Caco-2 (cell line): ENCODE measurements around the gene SLC29A4. TPM values are rescaled to one million over a fixed set of nuclear protein-coding genes. Genes with fewer than 3 reads are reported as not detected.

Source experiments
- BruUV-seq: library from RNA; stranded (reverse); fragments of 400-500 nt; replicated peaks from 2 replicates; lab custom pipeline; 2021; lab: Mats Ljungman, UMichigan
- CTCF ChIA-PET: fragments of 300-600 bp; sonication (Branson Sonifier 250); formaldehyde crosslinking; loops from one replicate; lab custom pipeline; 2022; ENCODE audit warnings: antibody characterized with exemption; lab: Charles Lee
- POLR2A ChIA-PET: fragments of 300-600 bp; sonication (Branson Sonifier 250); formaldehyde crosslinking; loops from one replicate; lab custom pipeline; 2022; ENCODE audit warnings: antibody characterized with exemption; lab: Charles Lee
- DNase-seq, 2 experiments: peaks; one replicate each; pipeline versions ENCODE4 v3.0.0 to v3.0.0-alpha.2; 2020 to 2022
- H3K27me3 ChIP-seq: replicated peaks from 2 replicates; pipeline ENCODE4 v1.6.0; 2011; ENCODE audit warnings: low read length; ENCODE audit not compliant: control insufficient read depth, insufficient read depth
- H3K36me3 ChIP-seq: 2 replicates; pipeline ENCODE4 v1.5.1; 2011; ENCODE audit warnings: low read length; ENCODE audit not compliant: control insufficient read depth, insufficient read depth
- H3K4me1 ChIP-seq: fragments of 250-450 bp; sonication (Bioruptor Pico); 2 replicates; pipeline ENCODE4 v1.5.1; 2020; ENCODE audit warnings: mild to moderate bottlenecking
- H3K4me3 ChIP-seq: 2 replicates; pipeline ENCODE4 v1.5.1; 2011; ENCODE audit warnings: low read depth, mild to moderate bottlenecking, control low read depth, low read length
- H3K9me3 ChIP-seq: fragments of 250-450 bp; sonication (Bioruptor Pico); 2 replicates; pipeline ENCODE4 v1.5.1; 2020; ENCODE audit warnings: mild to moderate bottlenecking, moderate library complexity
- H3K27ac Mint-ChIP-seq: one replicate; pipeline ENCODE4 v1.8.0; 2022; ENCODE audit warnings: mixed read lengths; ENCODE audit not compliant: unreplicated experiment
- H3K27me3 Mint-ChIP-seq: one replicate; pipeline ENCODE4 v1.8.0; 2022; ENCODE audit warnings: mixed read lengths; ENCODE audit not compliant: insufficient read depth, unreplicated experiment
- H3K36me3 Mint-ChIP-seq: one replicate; pipeline ENCODE4 v1.8.0; 2022; ENCODE audit warnings: mild to moderate bottlenecking, mixed read lengths; ENCODE audit not compliant: insufficient read depth, unreplicated experiment
- H3K4me1 Mint-ChIP-seq: one replicate; pipeline ENCODE4 v1.8.0; 2022; ENCODE audit warnings: low read depth, mixed read lengths; ENCODE audit not compliant: unreplicated experiment
- H3K4me3 Mint-ChIP-seq: one replicate; pipeline ENCODE4 v1.8.0; 2022; ENCODE audit warnings: mild to moderate bottlenecking, moderate library complexity, mixed read lengths; ENCODE audit not compliant: unreplicated experiment
- H3K9me3 Mint-ChIP-seq: one replicate; pipeline ENCODE4 v1.8.0; 2022; ENCODE audit warnings: mixed read lengths; ENCODE audit not compliant: unreplicated experiment
- intact Hi-C: fragments of 100-400 bp; cut with micrococcal nuclease; formaldehyde crosslinking; loops from one replicate; pipeline ENCODE4 v1.10.0; 2022; ENCODE audit not compliant: unreplicated experiment
- total RNA-seq: library from RNA; stranded (reverse); gene quantifications from 2 replicates; pipeline ENCODE4 v1.2.3, GENCODE V29; 2022
- TF ChIP-seq, protein P1 (sequence below), 2 experiments: fragments of 200-600 bp in 1 of 2; IDR thresholded peaks; 1 replicate in 1 of 2; 2 replicates in 1 of 2; pipeline versions ENCODE4 v1.5.1 to v1.8.0; 2011 to 2022; ENCODE audit warnings: antibody characterized with exemption in 1 of 2, control low read depth in 1 of 2, inconsistent platforms in 1 of 2, low read depth in 1 of 2, low read length in 1 of 2, mild to moderate bottlenecking in 1 of 2, moderate library complexity in 1 of 2; ENCODE audit not compliant: insufficient read depth in 1 of 2, severe bottlenecking in 1 of 2, unreplicated experiment in 1 of 2

SLC29A4 gene
- total RNA-seq, 1 experiment from 2014 or later, result 34.6 TPM

- H3K4me3 Mint-ChIP-seq, result no peak overlapping the region
- no peaks in the 10 kb centered on the region for H3K4me1 Mint-ChIP-seq
- H3K27ac Mint-ChIP-seq, result no peak overlapping the region
- ChIA-PET CTCF (no interaction called here), POLR2A (no interaction called here)
- intact Hi-C loops, result no loop called here
- peaks cover 13% of the 10 kb centered on the region for H3K4me1 ChIP-seq
- DNase-seq, result no peak
- TF ChIP-seq, protein P1, sequence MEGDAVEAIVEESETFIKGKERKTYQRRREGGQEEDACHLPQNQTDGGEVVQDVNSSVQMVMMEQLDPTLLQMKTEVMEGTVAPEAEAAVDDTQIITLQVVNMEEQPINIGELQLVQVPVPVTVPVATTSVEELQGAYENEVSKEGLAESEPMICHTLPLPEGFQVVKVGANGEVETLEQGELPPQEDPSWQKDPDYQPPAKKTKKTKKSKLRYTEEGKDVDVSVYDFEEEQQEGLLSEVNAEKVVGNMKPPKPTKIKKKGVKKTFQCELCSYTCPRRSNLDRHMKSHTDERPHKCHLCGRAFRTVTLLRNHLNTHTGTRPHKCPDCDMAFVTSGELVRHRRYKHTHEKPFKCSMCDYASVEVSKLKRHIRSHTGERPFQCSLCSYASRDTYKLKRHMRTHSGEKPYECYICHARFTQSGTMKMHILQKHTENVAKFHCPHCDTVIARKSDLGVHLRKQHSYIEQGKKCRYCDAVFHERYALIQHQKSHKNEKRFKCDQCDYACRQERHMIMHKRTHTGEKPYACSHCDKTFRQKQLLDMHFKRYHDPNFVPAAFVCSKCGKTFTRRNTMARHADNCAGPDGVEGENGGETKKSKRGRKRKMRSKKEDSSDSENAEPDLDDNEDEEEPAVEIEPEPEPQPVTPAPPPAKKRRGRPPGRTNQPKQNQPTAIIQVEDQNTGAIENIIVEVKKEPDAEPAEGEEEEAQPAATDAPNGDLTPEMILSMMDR (IDR thresholded peaks at IDR 0.05; ENCODE audit: insufficient read depth in 1 of 2, low read depth in 1 of 2, low read length in 1 of 2, severe bottlenecking in 1 of 2, unreplicated experiment in 1 of 2), result no peak
- H3K9me3 Mint-ChIP-seq, result no peaks in the 10 kb centered on the region
- BruUV-seq, result no TSS peak
- no peaks in the 10 kb centered on the region for H3K27me3 Mint-ChIP-seq
- H3K36me3 Mint-ChIP-seq, result peaks cover 5% of the 10 kb centered on the region
- no peaks in the 10 kb centered on the region for H3K9me3 ChIP-seq
- no peaks in the 10 kb centered on the region; the same call in 1 of the 2 replicates for H3K36me3 ChIP-seq
- no peak overlapping the region for H3K4me3 ChIP-seq
- H3K27me3 ChIP-seq, result no peaks in the 10 kb centered on the region
Observed at GRCh38 chr7:5237286-5237685, 45.5 kb upstream of the SLC29A4 start.

DNA sequence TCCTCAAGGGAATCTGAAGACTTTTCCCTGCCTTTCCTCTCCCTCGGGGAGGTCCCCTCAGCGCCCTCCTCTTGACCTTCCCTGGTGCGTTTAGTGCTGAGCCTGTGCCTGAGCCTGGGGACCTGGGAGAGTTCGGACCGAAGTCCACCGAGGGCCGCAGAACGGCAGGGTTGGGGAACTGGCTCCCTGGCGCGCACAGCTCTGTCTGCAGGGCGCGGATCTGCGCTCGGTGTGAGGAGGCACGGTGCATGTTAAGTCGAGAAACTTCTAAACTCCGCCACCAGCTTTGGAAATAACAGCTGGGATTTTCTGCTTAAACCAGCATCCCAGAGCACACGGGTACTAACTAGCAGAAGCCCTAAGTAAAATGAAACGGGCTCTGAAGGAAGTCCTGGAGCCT lies 44.2 kb upstream of the SLC29A4 start:
- no peak for DNase-seq
- H3K4me3 ChIP-seq, result no peak overlapping the region
- no peaks in the 10 kb centered on the region for H3K27me3 ChIP-seq

DNA sequence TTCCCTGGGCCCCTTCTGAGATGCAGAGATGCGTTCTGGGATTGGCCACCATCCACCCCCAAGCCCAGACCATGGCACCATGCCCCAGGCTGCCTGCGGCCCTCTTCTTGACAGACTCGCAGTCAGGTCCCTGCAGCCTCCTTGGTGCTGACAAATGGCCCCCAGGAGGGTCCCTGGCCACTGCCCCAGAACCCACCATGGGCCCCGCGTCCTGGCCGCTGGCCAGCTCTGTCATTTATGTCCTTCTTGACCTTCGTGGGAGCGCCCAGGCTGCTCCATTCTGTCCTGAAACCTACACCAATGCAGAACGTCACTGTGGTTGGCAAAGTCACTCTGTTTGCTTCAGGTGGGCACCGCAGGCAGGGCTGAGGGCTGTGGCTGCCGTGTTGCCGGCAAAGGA lies 39.5 kb upstream of the SLC29A4 start:
- CTCF ChIA-PET, result interaction anchor here (1.5 kb wide), 1 partner anchor 42 kb away, joined by 4 read pairs; no protein-coding TSS in a partner anchor
- BruUV-seq, result no TSS peak

More for the DNA sequence above, 44.2 kb upstream of the SLC29A4 start:
- Histone ChIP-seq H3K36me3 (no peaks in the 10 kb centered on the region), H3K4me1 (peaks cover 13% of the 10 kb centered on the region), H3K9me3 (no peaks in the 10 kb centered on the region)
- TF ChIP-seq, protein P1 (IDR thresholded peaks at IDR 0.05; ENCODE audit: insufficient read depth in 1 of 2, low read depth in 1 of 2, low read length in 1 of 2, severe bottlenecking in 1 of 2, unreplicated experiment in 1 of 2), result no peak
- H3K27me3 Mint-ChIP-seq, result no peaks in the 10 kb centered on the region
- no peaks in the 10 kb centered on the region for H3K4me1 Mint-ChIP-seq
- no peaks in the 10 kb centered on the region for H3K36me3 Mint-ChIP-seq
- POLR2A ChIA-PET, result no interaction called here
- no peak overlapping the region for H3K4me3 Mint-ChIP-seq
- intact Hi-C loops, result no loop called here
- H3K9me3 Mint-ChIP-seq, result no peaks in the 10 kb centered on the region
- H3K27ac Mint-ChIP-seq, result no peak overlapping the region
- no TSS peak for BruUV-seq
- CTCF ChIA-PET, result no interaction called here

More for the DNA sequence above, 39.5 kb upstream of the SLC29A4 start:
- Mint-ChIP-seq H3K4me3 (no peak overlapping the region), H3K9me3 (no peaks in the 10 kb centered on the region), H3K27me3 (no peaks in the 10 kb centered on the region), H3K4me1 (no peaks in the 10 kb centered on the region), H3K36me3 (no peaks in the 10 kb centered on the region), H3K27ac (no peak overlapping the region)
- Histone ChIP-seq H3K36me3 (no peaks in the 10 kb centered on the region), H3K4me3 (no peak overlapping the region), H3K27me3 (no peaks in the 10 kb centered on the region), H3K4me1 (peaks cover 6% of the 10 kb centered on the region; the same call in 1 of the 2 replicates), H3K9me3 (peaks cover 14% of the 10 kb centered on the region; the same call in 1 of the 2 replicates)
- POLR2A ChIA-PET, result interaction anchor here (0.7 kb wide), 1 partner anchor 95 kb away, joined by 3 read pairs; no protein-coding TSS in a partner anchor
- TF ChIP-seq, protein P1 (IDR thresholded peaks at IDR 0.05; ENCODE audit: insufficient read depth in 1 of 2, low read depth in 1 of 2, low read length in 1 of 2, severe bottlenecking in 1 of 2, unreplicated experiment in 1 of 2), result no peak
- no peak for DNase-seq
- intact Hi-C loops, result loop anchor here (5.0 kb wide), 1 partner anchor 124 kb away; no protein-coding TSS in a partner anchor
